Left renal pelvis (tissue), 4 donors: ENCODE data around the gene NTN4. TPM values are rescaled to one million over a fixed set of nuclear protein-coding genes. Genes with fewer than 3 reads are reported as not detected.
"Not testable (repeated sequence)": the region's sequence is repeated elsewhere in the genome, so short reads cannot be mapped to it uniquely, and the experiment has no call there.

Experiments used
- DNase-seq, 4 donors: peaks; one replicate each; pipeline ENCODE4 v3.0.0-alpha.2; 2013; ENCODE audit warnings: low read depth in 4 of 4, low spot score in 3 of 4
- polyA plus RNA-seq, 4 donors: library from polyadenylated mRNA; unstranded; fragments of 120-200 nt; gene quantifications; one replicate each; pipeline ENCODE4 v1.2.1, GENCODE V29; 2013; ENCODE audit not compliant: insufficient read length in 4 of 4

NTN4 gene
- 100 to 1,000 TPM in 3 of 4 donors, 1 to 10 TPM in 1; 3.3 to 110 (median 104) TPM for polyA plus RNA-seq

GRCh38 chr12:95790033-95790916 is at the start of gene NTN4:
TSS of gene NTN4 (minus strand) at chr12:95790764. CDS start at chr12:95790309, 455 bp downstream.
- no peak for DNase-seq

- DNase-seq: no peak
These were observed 47.6 kb upstream of the NTN4 start for GRCh38 chr12:95838125-95838524.

GRCh38 chr12:95837240-95838038 is 46.9 kb upstream of the NTN4 start:
- no peak for DNase-seq

- no peak for DNase-seq
These were observed 46.2 kb upstream of the NTN4 start for GRCh38 chr12:95836630-95837239.

- DNase-seq: no peak
These were observed 45.6 kb upstream of the NTN4 start for GRCh38 chr12:95836185-95836609.

GRCh38 chr12:95834572-95834971 is 44.0 kb upstream of the NTN4 start:
- no peak for DNase-seq

- no peak for DNase-seq
These were observed 39.9 kb upstream of the NTN4 start for GRCh38 chr12:95830335-95831089.

- DNase-seq: no peak
These were observed 38.8 kb upstream of the NTN4 start for GRCh38 chr12:95829395-95829794.

- DNase-seq: no peak
These were observed 29.6 kb upstream of the NTN4 start for GRCh38 chr12:95820096-95820703.

GRCh38 chr12:95815632-95816212 is 25.2 kb upstream of the NTN4 start:
- no peak for DNase-seq

- not testable (repeated sequence) for DNase-seq
These were observed 21.6 kb upstream of the NTN4 start for GRCh38 chr12:95812155-95812554.

GRCh38 chr12:95810411-95810810 is 19.8 kb upstream of the NTN4 start:
- no peak for DNase-seq

GRCh38 chr12:95809000-95809680 is 18.6 kb upstream of the NTN4 start:
- DNase-seq: no peak

- no peak for DNase-seq
These were observed 17.6 kb upstream of the NTN4 start for GRCh38 chr12:95808146-95808545.

GRCh38 chr12:95805864-95806671 is 15.5 kb upstream of the NTN4 start:
- DNase-seq: no peak

GRCh38 chr12:95804291-95804690 is 13.7 kb upstream of the NTN4 start:
- no peak for DNase-seq

- DNase-seq: no peak
These were observed 13.3 kb upstream of the NTN4 start for GRCh38 chr12:95803817-95804216.
